ENCODE measurements around the gene ANG. TPM values are rescaled to one million over a fixed set of nuclear protein-coding genes. Genes with fewer than 3 reads are reported as not detected.
"Not testable (repeated sequence)": the region's sequence is repeated elsewhere in the genome, so short reads cannot be mapped to it uniquely, and the experiment has no call there.

Gene ANG
- total RNA-seq, 4 donors from 2014 or later, result 1.4 to 15.1 (median 5.8) TPM

- 75% methylated on average over 6 of the region's 6 CpGs for WGBS, 2 donors
- H3K27ac ChIP-seq, result no peak overlapping the region
- intact Hi-C loops (cut with DNase I), result no loop called here
- peaks cover 0 to under 1% (median 0%) of the 10 kb centered on the region in 4 donors for H3K27me3 ChIP-seq
- H3K36me3 ChIP-seq, result no peaks in the 10 kb centered on the region
- no peak overlapping the region for H3K4me3 ChIP-seq
- DNase-seq, result no peak
- H3K9me3 ChIP-seq, result no peaks in the 10 kb centered on the region
- no peaks in the 10 kb centered on the region for H3K4me1 ChIP-seq
- TF ChIP-seq CTCF (IDR thresholded peaks at IDR 0.05) (no peak), POLR2A (IDR thresholded peaks at IDR 0.05) (no peak)
These were observed 42.3 kb downstream of the ANG start for GRCh38 chr14:20730891-20731290.

DNA sequence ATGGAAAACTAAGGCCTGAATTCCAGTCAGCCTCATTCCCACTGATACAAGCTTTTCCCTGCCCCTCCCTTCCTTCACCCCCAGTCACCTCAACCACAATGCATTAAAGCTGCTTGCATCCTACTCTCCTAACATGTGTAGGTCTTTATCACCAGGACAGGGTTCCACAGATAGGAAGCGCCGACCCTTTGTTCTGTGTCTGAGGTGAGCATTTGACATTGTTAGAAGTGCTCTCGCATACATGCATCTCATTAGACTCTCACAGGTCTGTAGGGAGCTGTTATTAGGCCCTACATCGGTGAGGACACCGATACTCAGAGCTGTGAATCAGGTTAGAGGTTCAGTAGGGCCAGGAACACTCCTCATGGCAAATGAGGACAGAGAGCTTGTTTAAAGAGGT is 43.9 kb downstream of the ANG start:
- intact Hi-C loops (cut with DNase I), result no loop called here
- no peaks in the 10 kb centered on the region for H3K4me1 ChIP-seq
- DNase-seq, result no peak
- no peak overlapping the region for H3K27ac ChIP-seq
- H3K4me3 ChIP-seq, result no peak overlapping the region
- no peaks in the 10 kb centered on the region for H3K9me3 ChIP-seq
- H3K27me3 ChIP-seq, result no peaks in the 10 kb centered on the region
- no peaks in the 10 kb centered on the region for H3K36me3 ChIP-seq
- 78 to 85% methylated on average over 4 to 5 of the region's 5 CpGs for WGBS, 2 donors
- TF ChIP-seq POLR2A (IDR thresholded peaks at IDR 0.05), result no peak
- TF ChIP-seq CTCF (IDR thresholded peaks at IDR 0.05), result no peak

DNA sequence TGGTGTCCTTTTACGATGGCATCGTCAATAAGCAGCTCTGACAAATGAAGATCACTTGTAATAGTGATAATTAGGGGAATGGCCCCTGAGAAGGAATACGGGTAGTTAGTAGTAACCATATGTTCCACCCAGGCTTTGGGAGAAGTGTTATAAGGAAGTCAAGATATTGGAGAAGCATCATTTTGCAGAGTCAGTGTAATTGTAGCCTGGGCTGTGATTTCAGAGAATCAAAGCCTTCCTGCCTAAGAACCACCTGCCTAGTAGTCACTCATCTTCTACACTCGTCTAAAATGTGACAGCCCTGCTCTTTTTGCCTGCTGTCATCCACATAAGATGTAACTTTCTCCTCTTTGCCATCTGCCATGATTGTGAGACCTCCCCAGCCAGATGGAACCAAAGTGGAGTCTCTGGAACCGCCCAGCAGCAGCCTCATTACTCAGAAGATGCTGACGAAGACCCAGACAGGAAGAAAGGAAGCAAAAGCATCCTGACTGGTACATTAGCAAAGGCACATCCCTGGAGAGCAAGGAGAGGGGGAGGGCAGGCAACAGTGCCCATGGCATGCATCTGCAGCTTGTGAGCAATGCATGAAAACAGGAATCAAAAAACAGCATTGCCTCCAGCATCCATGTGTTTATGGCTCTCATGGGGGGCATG is 44.5 kb downstream of the ANG start:
- Histone ChIP-seq H3K27me3 (no peaks in the 10 kb centered on the region), H3K36me3 (no peaks in the 10 kb centered on the region), H3K4me3 (no peak overlapping the region), H3K27ac (no peak overlapping the region), H3K4me1 (no peaks in the 10 kb centered on the region), H3K9me3 (no peaks in the 10 kb centered on the region)
- 68 to 78% methylated on average over 4 of the region's 6 CpGs for WGBS, 2 donors
- intact Hi-C loops (cut with DNase I), result no loop called here
- DNase-seq, result no peak
- TF ChIP-seq POLR2A (IDR thresholded peaks at IDR 0.05) (no peak), CTCF (IDR thresholded peaks at IDR 0.05) (no peak)

DNA sequence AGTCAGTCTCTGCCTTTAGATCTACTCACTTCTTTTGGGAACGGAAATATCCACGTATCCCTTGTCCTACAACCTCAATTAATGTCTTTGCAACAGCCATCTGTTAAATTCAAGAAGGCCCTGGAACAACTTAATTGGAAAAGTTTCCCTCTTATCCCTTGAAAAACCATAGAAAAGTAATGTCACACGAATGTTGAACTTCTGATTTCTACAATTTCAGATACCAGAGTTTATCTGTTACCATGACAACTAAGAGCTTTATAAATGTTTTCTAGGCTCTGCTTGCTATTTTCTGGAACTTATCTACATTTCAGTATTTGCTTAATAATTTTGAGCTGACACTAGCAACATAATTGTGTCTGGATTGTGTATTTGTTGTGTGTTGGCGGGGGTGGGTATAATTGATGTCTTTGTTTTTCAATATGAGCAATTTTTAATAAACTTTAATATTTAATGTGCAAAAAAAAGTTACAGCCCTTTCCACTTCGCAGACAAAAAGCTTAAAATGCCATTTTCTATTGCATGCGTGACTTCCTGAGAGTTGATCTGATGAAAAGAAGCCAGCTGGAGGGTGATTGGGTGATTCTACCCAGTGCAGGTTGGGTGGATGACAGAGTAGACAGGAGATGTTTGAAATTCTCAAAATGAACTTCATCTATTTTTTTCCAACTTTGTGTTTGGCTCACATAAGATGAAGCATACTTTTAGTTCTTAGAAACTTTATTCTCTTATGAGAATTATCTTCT is 45.3 kb downstream of the ANG start:
- H3K27ac ChIP-seq, result no peak overlapping the region
- no peaks in the 10 kb centered on the region for H3K27me3 ChIP-seq
- WGBS, 2 donors, result 53 to 61% methylated on average over 6 of the region's 6 CpGs
- H3K4me1 ChIP-seq, result no peaks in the 10 kb centered on the region
- H3K36me3 ChIP-seq, result no peaks in the 10 kb centered on the region
- no peaks in the 10 kb centered on the region for H3K9me3 ChIP-seq
- no peak for DNase-seq
- intact Hi-C loops (cut with DNase I), result no loop called here
- TF ChIP-seq CTCF (IDR thresholded peaks at IDR 0.05) (no peak), POLR2A (IDR thresholded peaks at IDR 0.05) (no peak)
- no peak overlapping the region for H3K4me3 ChIP-seq

GRCh38 chr14:20734430-20734806 is 45.9 kb downstream of the ANG start:
- WGBS, 2 donors, result 39 to 49% methylated on average over 4 of the region's 4 CpGs
- Histone ChIP-seq H3K27me3 (no peaks in the 10 kb centered on the region), H3K9me3 (no peaks in the 10 kb centered on the region), H3K27ac (no peak overlapping the region), H3K4me3 (no peak overlapping the region), H3K4me1 (no peaks in the 10 kb centered on the region), H3K36me3 (no peaks in the 10 kb centered on the region)
- TF ChIP-seq POLR2A (IDR thresholded peaks at IDR 0.05) (no peak), CTCF (IDR thresholded peaks at IDR 0.05) (no peak)
- no peak for DNase-seq
- intact Hi-C loops (cut with DNase I), result no loop called here

GRCh38 chr14:20738292-20738691 is 49.7 kb downstream of the ANG start:
- H3K9me3 ChIP-seq; DNase-seq; H3K27ac ChIP-seq; intact Hi-C loops (cut with DNase I); H3K36me3 ChIP-seq; H3K27me3 ChIP-seq; H3K4me1 ChIP-seq; H3K4me3 ChIP-seq: not testable (repeated sequence)
- WGBS, 2 donors, result 84 to 90% methylated on average over 7 of the region's 7 CpGs

Measured in esophagus squamous epithelium (tissue), 5 donors.